Activated naive CD4-positive, alpha-beta T cell treated with anti-CD3 and anti-CD28 coated beads, Interleukin-2, amount 50 U/mL, for 16 hours (primary cell): ENCODE data around the gene DNAJC7.
"Not testable (repeated sequence)": the region's sequence is repeated elsewhere in the genome, so short reads cannot be mapped to it uniquely, and the experiment has no call there.

Experiments
- DNase-seq: peaks from one replicate; pipeline ENCODE4 v3.0.0-alpha.2; 2020

The DNAJC7 gene

GRCh38 chr17:42010266-42010680 is 7.0 kb downstream of the DNAJC7 start:
- DNase-seq, result not testable (repeated sequence)

DNA sequence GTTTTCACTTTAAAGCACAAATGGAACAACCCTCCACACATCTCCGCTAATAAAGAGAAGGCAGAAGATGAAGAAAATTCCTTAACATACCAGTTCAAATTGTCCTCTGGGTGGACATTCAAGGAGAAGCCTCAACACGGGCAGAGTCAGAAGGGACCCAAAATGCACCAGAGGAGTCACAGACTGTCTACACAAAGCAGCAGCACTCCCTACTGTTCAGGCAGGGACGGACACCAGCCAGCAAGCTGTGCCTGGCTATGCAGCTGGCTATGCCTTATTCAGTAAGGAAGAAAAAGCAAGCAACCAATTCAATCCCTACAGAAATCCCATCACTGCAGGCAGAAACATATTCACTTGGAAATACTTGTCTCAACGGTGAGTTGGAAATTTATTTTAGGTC is 8.1 kb downstream of the DNAJC7 start:
- DNase-seq, result no peak

- no peak for DNase-seq
Observed at GRCh38 chr17:42005166-42005565, 12.1 kb downstream of the DNAJC7 start.

- no peak for DNase-seq
Observed at GRCh38 chr17:42002792-42003301, 14.4 kb downstream of the DNAJC7 start.

GRCh38 chr17:42002175-42002791 is 15.0 kb downstream of the DNAJC7 start:
- DNase-seq, result no peak

DNA sequence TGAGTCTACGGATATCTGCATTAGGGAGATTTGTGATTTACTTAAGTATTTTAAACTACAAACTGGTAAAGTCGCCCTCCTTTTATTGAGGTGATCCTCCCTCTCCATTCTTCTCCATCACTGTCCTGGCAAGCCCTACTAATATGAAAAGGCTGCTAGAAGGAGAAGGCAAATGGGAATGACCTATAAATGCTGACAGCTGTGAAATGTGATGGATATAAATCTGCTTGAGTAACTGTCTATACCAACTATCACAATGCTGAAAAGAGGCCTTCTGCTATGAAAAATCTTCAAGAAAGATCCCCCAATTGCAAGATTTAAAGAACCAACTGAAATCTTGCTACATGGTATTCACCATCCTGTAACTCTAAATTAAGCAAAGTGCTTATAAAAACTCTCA is 15.5 kb downstream of the DNAJC7 start:
- DNase-seq, result no peak

DNA sequence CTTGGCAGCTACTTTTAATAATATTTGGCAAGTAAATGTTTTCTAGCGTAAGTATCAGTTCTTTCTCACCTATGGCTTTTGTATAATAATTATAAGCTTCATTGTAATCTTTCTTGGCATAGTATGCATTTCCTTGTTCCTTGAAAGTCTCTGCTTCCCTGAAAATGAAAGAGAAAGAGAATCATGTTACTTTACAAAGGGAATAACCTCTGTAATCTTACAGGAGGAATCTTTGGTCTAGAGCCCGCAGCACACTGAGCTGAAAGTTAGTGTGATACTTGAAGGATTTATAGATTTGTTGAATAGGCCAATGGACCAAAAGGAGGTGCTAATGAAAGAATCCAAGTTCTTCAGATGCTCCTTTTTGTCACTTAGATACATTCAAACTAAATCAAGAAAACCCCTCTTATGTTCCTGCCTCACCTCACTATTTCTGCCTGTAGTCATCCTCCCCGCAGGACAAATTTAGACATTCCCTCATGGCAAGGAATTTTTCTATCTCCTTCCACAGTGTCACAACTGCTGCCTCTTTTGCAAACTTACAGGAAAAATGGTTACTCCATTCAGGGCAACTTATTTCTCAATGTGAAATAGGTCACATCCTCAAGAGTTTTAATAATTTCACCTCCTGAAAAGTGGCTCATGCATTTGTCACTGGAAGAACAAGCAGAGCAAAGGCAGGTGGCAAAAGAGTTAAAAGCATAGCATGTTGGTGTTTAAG is 16.7 kb downstream of the DNAJC7 start:
- no peak for DNase-seq

DNA sequence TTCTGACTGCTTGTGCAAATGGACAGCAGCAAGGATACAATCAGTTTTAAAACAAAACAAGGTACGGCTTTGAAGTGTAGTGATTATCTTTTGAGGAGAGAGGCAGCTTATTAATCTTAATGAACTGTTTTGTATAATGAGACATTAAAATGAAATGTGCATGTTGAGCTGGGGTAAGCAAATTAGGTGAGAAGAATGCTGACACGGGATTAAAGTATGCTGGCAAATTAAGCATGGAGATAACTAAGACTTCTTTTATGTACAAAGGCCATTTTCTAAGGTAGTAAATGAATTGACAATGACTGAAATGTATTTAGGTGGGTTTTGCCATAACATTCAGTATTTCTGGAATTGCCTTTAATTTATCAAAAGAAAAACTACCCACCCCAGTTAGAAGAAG is 18.7 kb downstream of the DNAJC7 start:
- DNase-seq, result no peak

DNA sequence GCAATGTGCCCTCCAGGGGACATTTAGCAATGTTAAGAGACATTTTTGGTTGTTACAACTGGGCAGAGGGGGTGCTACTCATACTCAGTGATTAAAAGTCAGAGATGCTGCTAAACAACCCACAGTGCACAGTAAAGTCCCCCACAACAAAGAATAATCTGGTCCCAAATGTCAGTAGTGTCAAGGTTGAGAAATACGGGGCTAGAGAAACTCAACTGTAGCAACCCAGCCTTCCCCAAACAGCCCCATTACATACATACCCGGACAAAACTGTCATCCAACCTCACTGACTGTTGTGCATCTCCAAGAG is 20.4 kb downstream of the DNAJC7 start:
- no peak for DNase-seq

DNA sequence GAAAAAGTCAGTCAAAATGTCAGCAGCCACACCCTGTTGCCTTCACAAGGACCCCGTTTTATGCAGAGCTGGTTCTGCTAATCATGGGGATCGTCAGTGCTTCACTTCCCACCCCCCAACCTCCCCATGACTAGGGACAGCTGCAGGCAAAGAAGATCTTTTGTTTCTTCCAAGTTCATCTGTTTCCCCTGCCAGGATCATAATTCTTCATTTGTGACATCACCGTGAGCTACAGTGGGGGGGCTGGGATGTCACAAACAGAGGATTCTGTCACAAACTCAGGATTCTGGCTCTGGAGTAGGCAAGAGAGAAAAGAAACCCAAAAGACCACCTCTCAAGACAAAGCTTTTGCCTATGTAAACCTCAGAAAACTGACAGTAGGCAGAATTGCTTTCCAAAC is 24.7 kb downstream of the DNAJC7 start:
- DNase-seq, result no peak

- no peak for DNase-seq
Observed at GRCh38 chr17:41989702-41990419, 27.4 kb downstream of the DNAJC7 start.

DNA sequence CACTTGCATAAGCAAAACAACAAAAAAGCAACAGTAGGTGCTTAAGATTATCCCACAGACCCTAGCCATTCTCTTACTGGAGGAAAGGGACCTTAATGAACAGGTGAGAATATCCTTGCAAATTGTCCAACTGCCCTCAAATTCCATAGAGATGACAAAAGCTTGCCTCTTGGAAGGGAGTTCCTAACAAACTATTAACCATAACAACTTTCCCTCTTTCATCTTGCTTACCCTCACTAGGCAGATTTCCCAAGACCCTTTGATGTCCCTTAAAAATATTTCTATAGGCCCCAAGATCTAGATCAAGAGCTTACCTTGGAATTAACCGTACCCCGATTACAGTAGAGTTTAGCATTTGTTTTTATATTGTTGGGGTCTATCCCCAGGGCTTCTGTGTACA is 28.8 kb downstream of the DNAJC7 start:
- DNase-seq, result no peak

DNA sequence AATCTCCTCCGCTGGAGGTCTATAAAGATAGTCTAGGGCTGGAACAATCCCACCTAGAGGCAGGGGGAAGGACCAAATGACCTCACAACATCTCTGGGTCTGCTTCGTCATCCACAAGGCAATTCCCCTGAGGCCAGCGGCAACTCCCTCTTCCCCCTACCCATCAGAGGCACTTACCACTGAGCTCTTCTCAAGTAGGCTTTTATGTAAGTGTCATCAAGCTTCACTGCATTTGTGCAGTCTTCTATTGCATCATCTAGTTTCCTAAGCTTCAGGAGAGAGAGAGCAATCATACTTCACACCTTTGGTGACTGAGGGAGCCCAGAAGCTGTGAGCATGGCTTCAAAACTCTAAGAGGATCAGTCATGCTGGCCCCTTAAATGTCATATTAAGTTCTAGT is 29.6 kb downstream of the DNAJC7 start:
- DNase-seq, result no peak

GRCh38 chr17:41986634-41987033 is 30.6 kb downstream of the DNAJC7 start:
- DNase-seq, result no peak

GRCh38 chr17:41985919-41986318 is 31.3 kb downstream of the DNAJC7 start:
- no peak for DNase-seq

DNA sequence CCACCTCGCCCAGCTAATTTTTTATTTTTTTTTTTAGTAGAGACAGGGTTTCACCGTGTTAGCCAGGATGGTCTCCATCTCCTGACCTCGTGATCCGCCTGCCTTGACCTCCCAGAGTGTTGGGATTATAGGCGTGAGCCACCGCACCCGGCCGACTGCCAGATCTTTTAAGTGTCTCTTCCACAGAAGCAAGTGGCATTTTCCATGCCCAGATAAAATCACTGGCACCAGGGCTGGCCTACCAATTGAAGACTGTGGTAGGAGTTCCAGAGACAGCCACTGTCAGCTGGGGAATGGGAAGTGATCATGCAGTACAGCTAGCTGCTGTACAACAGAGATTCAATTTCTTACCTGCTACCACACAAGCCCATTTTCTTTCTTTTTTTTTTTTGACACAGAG is 32.8 kb downstream of the DNAJC7 start:
- DNase-seq, result no peak

GRCh38 chr17:41982026-41982760 is 35.0 kb downstream of the DNAJC7 start:
- DNase-seq, result no peak

GRCh38 chr17:41977991-41978390 is 39.2 kb downstream of the DNAJC7 start:
- no peak for DNase-seq

GRCh38 chr17:41976142-41976768 is 41.0 kb downstream of the DNAJC7 start:
- no peak for DNase-seq

DNA sequence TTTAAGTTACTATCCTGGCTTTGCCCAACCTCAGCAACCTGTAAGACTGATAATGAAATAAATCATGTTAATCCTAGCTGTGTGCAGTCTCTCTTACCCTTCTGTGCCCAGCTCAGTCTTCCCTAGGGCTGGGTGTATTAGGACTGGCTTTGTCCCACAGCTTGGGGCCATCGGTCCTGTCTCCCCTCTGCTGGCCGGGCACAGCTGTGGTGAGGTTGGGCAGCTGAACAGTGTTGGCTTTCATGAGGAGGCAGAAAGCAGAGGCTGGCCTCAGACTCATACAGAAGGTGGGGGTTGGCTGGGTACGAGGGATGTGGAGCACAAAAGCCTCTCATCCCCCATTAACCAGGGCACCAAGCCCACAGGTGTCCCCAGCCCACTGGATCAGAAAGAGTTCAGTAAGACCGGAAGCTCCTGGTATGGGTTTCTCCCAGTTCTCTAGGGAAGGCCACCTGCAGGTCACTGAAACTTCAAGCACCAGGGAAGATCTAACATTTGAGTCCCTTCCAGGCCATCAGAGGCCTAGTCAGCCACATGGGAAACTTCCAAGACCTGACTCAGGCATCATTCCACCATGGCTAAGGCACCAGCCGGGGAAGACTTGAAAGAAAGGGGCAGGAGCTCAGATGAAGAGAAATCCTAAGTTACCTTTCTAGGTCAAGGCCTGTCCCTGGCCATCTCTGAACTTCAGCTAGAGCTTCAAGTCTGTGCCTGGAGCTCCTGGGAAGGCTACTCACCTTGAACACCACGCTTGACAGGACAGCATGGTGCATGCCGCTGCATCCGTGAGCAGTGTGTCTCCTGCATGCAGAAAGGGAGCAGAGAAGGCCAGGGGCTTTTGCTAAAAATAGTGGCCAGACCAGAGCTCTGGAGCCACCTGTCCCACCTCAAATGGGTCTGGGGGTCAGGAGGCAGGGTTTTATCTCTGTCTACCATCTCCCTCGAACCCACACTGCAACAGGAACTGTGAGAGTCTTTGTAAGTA is 41.8 kb downstream of the DNAJC7 start:
- DNase-seq, result no peak

- DNase-seq, result no peak
Observed at GRCh38 chr17:41974658-41975057, 42.6 kb downstream of the DNAJC7 start.

DNA sequence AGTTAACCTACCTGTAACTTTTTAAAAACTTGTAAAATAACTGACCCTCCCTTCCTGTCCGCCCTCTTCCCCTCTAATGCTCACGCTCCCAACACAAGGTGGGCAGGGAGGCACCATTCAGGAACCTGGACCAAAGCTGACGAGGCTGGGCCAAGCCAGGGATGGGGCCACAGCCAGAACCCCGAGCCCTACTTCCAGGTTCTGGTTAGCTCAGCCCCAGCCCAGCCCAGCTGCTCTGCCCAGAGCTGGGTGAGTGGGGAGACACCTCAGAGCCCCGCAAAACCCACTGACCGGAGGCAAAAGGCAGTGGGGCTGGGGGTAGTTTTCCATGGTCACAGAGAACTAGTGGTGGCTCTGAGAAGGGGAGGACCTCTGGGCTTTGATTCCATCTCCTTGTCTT is 43.2 kb downstream of the DNAJC7 start:
- DNase-seq, result no peak
